ENCODE results near the gene GRID1.

DNA sequence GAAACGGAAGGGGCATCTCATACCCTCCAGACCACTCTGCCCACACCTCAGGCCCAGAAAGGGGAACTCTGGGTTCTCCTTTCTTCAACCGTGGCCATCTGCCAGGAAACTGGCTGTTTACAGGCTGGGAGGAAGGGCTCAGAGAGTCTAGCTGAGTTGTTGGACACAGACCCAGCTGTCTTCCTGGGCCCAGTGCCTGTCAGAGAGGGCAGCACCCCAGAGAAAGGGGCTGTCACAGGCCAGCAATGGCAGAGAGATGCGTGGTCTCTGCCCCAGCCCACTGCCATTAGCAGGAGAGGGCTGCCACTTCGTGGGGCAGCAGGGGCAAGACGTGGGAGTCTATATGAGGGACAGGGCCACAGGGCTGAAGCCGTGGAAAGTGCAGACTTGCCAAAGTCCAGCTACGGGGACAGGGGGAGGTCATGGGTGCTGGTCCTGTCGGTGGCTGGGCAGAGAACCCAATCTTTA, 11.0 kb downstream of the GRID1 start:
- TF ChIP-seq POLR2A (IDR thresholded peaks at IDR 0.05; ENCODE audit: low read length) (no peak), GATA1 (IDR thresholded peaks at IDR 0.05; ENCODE audit: low read depth, low read length) (no peak)

All from erythroblast (primary cell).